Measurements from ENCODE around the gene ALPL. TPM values are rescaled to one million over a fixed set of nuclear protein-coding genes. Genes with fewer than 3 reads are reported as not detected.
A peak's percentile ranks its signal among the peaks of the same experiment; 100 is the strongest.

ALPL gene
- total RNA-seq, 1 experiment from 2014 or later: 0.31 TPM

- no peaks in the 10 kb centered on the region for H3K9me3 Mint-ChIP-seq (ENCODE audit: low read depth, unreplicated experiment)
Measured at GRCh38 chr1:21579791-21580190, 70.6 kb downstream of the ALPL start.

GRCh38 chr1:21584096-21584495 lies 74.9 kb downstream of the ALPL start:
- CTCF ChIA-PET: no interaction called here
- TF ChIP-seq CTCF (IDR thresholded peaks at IDR 0.05; ENCODE audit: unreplicated experiment): no peak

More at GRCh38 chr1:21579791-21580190, 70.6 kb downstream of the ALPL start:
- Mint-ChIP-seq H3K4me1 (ENCODE audit: low read depth, unreplicated experiment) (no peaks in the 10 kb centered on the region), H3K36me3 (ENCODE audit: insufficient read depth, unreplicated experiment) (no peaks in the 10 kb centered on the region), H3K27ac (ENCODE audit: unreplicated experiment) (no peak overlapping the region), H3K4me3 (ENCODE audit: low read depth, unreplicated experiment) (no peak overlapping the region), H3K27me3 (ENCODE audit: unreplicated experiment) (no peaks in the 10 kb centered on the region)
- no TSS peak for BruUV-seq (replicated peaks)
- CTCF ChIA-PET: interaction anchor here (1.1 kb wide), 1 partner anchor 201 kb away, joined by 3 read pairs; no protein-coding TSS in a partner anchor
- DNase-seq: no peak
- TF ChIP-seq CTCF (IDR thresholded peaks at IDR 0.05; ENCODE audit: unreplicated experiment): no peak
- intact Hi-C loops (cut with micrococcal nuclease; ENCODE audit: unreplicated experiment): no loop called here

GRCh38 chr1:21585037-21585436 lies 75.8 kb downstream of the ALPL start:
- intact Hi-C loops (cut with micrococcal nuclease; ENCODE audit: unreplicated experiment): no loop called here
- no TSS peak for BruUV-seq (replicated peaks)
- Mint-ChIP-seq H3K9me3 (ENCODE audit: low read depth, unreplicated experiment) (no peaks in the 10 kb centered on the region), H3K27ac (ENCODE audit: unreplicated experiment) (peak overlapping the region; percentile 27), H3K36me3 (ENCODE audit: insufficient read depth, unreplicated experiment) (peaks cover 3% of the 10 kb centered on the region), H3K4me1 (ENCODE audit: low read depth, unreplicated experiment) (peaks cover 14% of the 10 kb centered on the region), H3K27me3 (ENCODE audit: unreplicated experiment) (no peaks in the 10 kb centered on the region), H3K4me3 (ENCODE audit: low read depth, unreplicated experiment) (no peak overlapping the region)
- DNase-seq: no peak
- TF ChIP-seq CTCF (IDR thresholded peaks at IDR 0.05; ENCODE audit: unreplicated experiment): no peak
- CTCF ChIA-PET: no interaction called here

More at GRCh38 chr1:21584096-21584495, 74.9 kb downstream of the ALPL start:
- H3K4me3 Mint-ChIP-seq (ENCODE audit: low read depth, unreplicated experiment): no peak overlapping the region
- H3K9me3 Mint-ChIP-seq (ENCODE audit: low read depth, unreplicated experiment): no peaks in the 10 kb centered on the region
- peaks cover under 1% of the 10 kb centered on the region for H3K36me3 Mint-ChIP-seq (ENCODE audit: insufficient read depth, unreplicated experiment)
- H3K4me1 Mint-ChIP-seq (ENCODE audit: low read depth, unreplicated experiment): peaks cover 14% of the 10 kb centered on the region
- H3K27ac Mint-ChIP-seq (ENCODE audit: unreplicated experiment): no peak overlapping the region
- no TSS peak for BruUV-seq (replicated peaks)
- no peak for DNase-seq
- intact Hi-C loops (cut with micrococcal nuclease; ENCODE audit: unreplicated experiment): no loop called here
- H3K27me3 Mint-ChIP-seq (ENCODE audit: unreplicated experiment): no peaks in the 10 kb centered on the region

GRCh38 chr1:21586222-21586621 lies 77.0 kb downstream of the ALPL start:
- Mint-ChIP-seq H3K4me3 (ENCODE audit: low read depth, unreplicated experiment) (peak overlapping the region; percentile 28), H3K9me3 (ENCODE audit: low read depth, unreplicated experiment) (no peaks in the 10 kb centered on the region), H3K27ac (ENCODE audit: unreplicated experiment) (no peak overlapping the region), H3K36me3 (ENCODE audit: insufficient read depth, unreplicated experiment) (peaks cover 3% of the 10 kb centered on the region), H3K27me3 (ENCODE audit: unreplicated experiment) (no peaks in the 10 kb centered on the region), H3K4me1 (ENCODE audit: low read depth, unreplicated experiment) (peaks cover 14% of the 10 kb centered on the region)
- TF ChIP-seq CTCF (IDR thresholded peaks at IDR 0.05; ENCODE audit: unreplicated experiment): no peak
- intact Hi-C loops (cut with micrococcal nuclease; ENCODE audit: unreplicated experiment): no loop called here
- no TSS peak for BruUV-seq (replicated peaks)
- no peak for DNase-seq
- CTCF ChIA-PET: no interaction called here

All from Calu3 (cell line).